HG02642 (cell line): ENCODE data around the gene ZDHHC19.

Experiments
- ATAC-seq: cut with Tn5 transposase; IDR thresholded peaks from one replicate; pipeline ENCODE4 v1.9.1; 2021; ENCODE audit warnings: mild to moderate bottlenecking; ENCODE audit not compliant: unreplicated experiment, poor library complexity

ZDHHC19 gene

GRCh38 chr3:196159952-196160804 lies 51.0 kb downstream of the ZDHHC19 start:
- peak; percentile 92 for ATAC-seq

- ATAC-seq = no peak
Observed at GRCh38 chr3:196159526-196159925, 51.7 kb downstream of the ZDHHC19 start.

GRCh38 chr3:196156160-196156559 lies 55.0 kb downstream of the ZDHHC19 start:
- no peak for ATAC-seq

GRCh38 chr3:196150481-196150880 lies 60.7 kb downstream of the ZDHHC19 start:
- ATAC-seq = no peak

- no peak for ATAC-seq
Observed at GRCh38 chr3:196149831-196150301, 61.3 kb downstream of the ZDHHC19 start.

- no peak for ATAC-seq
Observed at GRCh38 chr3:196149375-196149774, 61.8 kb downstream of the ZDHHC19 start.
